Measurements from ENCODE around the gene UTP15. TPM values are rescaled to one million over a fixed set of nuclear protein-coding genes. Genes with fewer than 3 reads are reported as not detected.

The UTP15 gene
- total and polyA plus RNA-seq, 2 donors (not counting 3 experiments of a cell fraction or from before 2014, with no cell fraction given), result 11.7 to 25.2 TPM

GRCh38 chr5:73519531-73520283, 45.8 kb upstream of the UTP15 start:
- H3K27ac ChIP-seq (ENCODE audit: insufficient read depth, low read depth, low read length), result no peak overlapping the region
- H2AFZ ChIP-seq (ENCODE audit: low read depth, low read length), result peak overlapping the region; percentile 52
- peak; percentile 93 for FAIRE-seq
- dilution Hi-C loops (cut with MboI; ENCODE audit: extremely low pct_ligation_motif_present, low sequenced_read_pairs) (no loop called here), intact Hi-C loops (cut with micrococcal nuclease) (loop anchor here (1.0 to 5.0 kb wide), 3 partner anchors 17 to 273 kb away; partner anchors contain the start of genes ANKRA2 and UTP15)
- no peaks in the 10 kb centered on the region for H3K36me3 ChIP-seq (ENCODE audit: control insufficient read depth in 2 of 2, extremely low read depth in 1 of 2, insufficient read depth in 2 of 2, low read length in 2 of 2)
- BruUV-seq (replicated peaks), result no TSS peak
- peak; percentile 86 for DNase-seq (ENCODE audit: low read depth, low spot score)
- no peaks in the 10 kb centered on the region for H3K27me3 ChIP-seq (ENCODE audit: control insufficient read depth in 2 of 2, insufficient read depth in 2 of 2, low read length in 2 of 2)
- no peak overlapping the region for H3K4me3 ChIP-seq (replicated peaks in 1 of 3; ENCODE audit: insufficient read depth in 1 of 3, low read depth in 1 of 3, low read length in 3 of 3)
- no peaks in the 10 kb centered on the region for H3K79me2 ChIP-seq (ENCODE audit: control insufficient read depth, insufficient read depth, low read length)
- H3K9me1 ChIP-seq (replicated peaks; ENCODE audit: control insufficient read depth, extremely low read depth, insufficient read depth, low read length), result no peaks in the 10 kb centered on the region
- TF ChIP-seq CTCF (IDR thresholded peaks at IDR 0.05; ENCODE audit: extremely low read depth in 1 of 2, insufficient read depth in 1 of 2, low read depth in 1 of 2, low read length in 2 of 2) (peak; percentile 78 to 82), POLR2AphosphoS5 (IDR thresholded peaks at IDR 0.05; ENCODE audit: insufficient read depth, low read depth, low read length) (no peak)
- POLR2A ChIA-PET, result no interaction called here
- H3K4me1 ChIP-seq (ENCODE audit: control insufficient read depth, extremely low read depth, insufficient read depth, low read length), result no peaks in the 10 kb centered on the region
- H3K4me2 ChIP-seq (ENCODE audit: insufficient read depth, low read length), result peak overlapping the region; percentile 25
- no peaks in the 10 kb centered on the region for H3K9me3 ChIP-seq (replicated peaks; ENCODE audit: control insufficient read depth, insufficient read depth, low read length)
- no peak overlapping the region for H3K9ac ChIP-seq (replicated peaks; ENCODE audit: extremely low read depth, insufficient read depth, low read length)
- H4K20me1 ChIP-seq (replicated peaks; ENCODE audit: control insufficient read depth, extremely low read depth, insufficient read depth, low read length), result no peaks in the 10 kb centered on the region
- CTCF ChIA-PET, result interaction anchor here (0.6 to 10.5 kb wide), 18 partner anchors 9 to 702 kb away, joined by 3 to 109 read pairs (median 4); no protein-coding TSS in a partner anchor

GRCh38 chr5:73522989-73523388, 42.6 kb upstream of the UTP15 start:
- H2AFZ ChIP-seq (ENCODE audit: low read depth, low read length), result no peak overlapping the region

More at GRCh38 chr5:73522989-73523388, 42.6 kb upstream of the UTP15 start:
- no peaks in the 10 kb centered on the region for H3K9me1 ChIP-seq (replicated peaks; ENCODE audit: control insufficient read depth, extremely low read depth, insufficient read depth, low read length)
- no peaks in the 10 kb centered on the region for H3K36me3 ChIP-seq (ENCODE audit: control insufficient read depth in 2 of 2, extremely low read depth in 1 of 2, insufficient read depth in 2 of 2, low read length in 2 of 2)
- no peaks in the 10 kb centered on the region for H4K20me1 ChIP-seq (replicated peaks; ENCODE audit: control insufficient read depth, extremely low read depth, insufficient read depth, low read length)
- H3K4me2 ChIP-seq (ENCODE audit: insufficient read depth, low read length), result no peak overlapping the region
- no TSS peak for BruUV-seq (replicated peaks)
- dilution Hi-C loops (cut with MboI; ENCODE audit: extremely low pct_ligation_motif_present, low sequenced_read_pairs) (no loop called here), intact Hi-C loops (cut with micrococcal nuclease) (no loop called here)
- no peaks in the 10 kb centered on the region for H3K4me1 ChIP-seq (ENCODE audit: control insufficient read depth, extremely low read depth, insufficient read depth, low read length)
- H3K4me3 ChIP-seq (replicated peaks in 1 of 3; ENCODE audit: insufficient read depth in 1 of 3, low read depth in 1 of 3, low read length in 3 of 3), result no peak overlapping the region
- TF ChIP-seq FOS (IDR thresholded peaks at IDR 0.05; ENCODE audit: borderline replicate concordance, insufficient read depth, low read length), result no peak
- H3K79me2 ChIP-seq (ENCODE audit: control insufficient read depth, insufficient read depth, low read length), result no peaks in the 10 kb centered on the region
- no peak overlapping the region for H3K9ac ChIP-seq (replicated peaks; ENCODE audit: extremely low read depth, insufficient read depth, low read length)
- CTCF ChIA-PET, result interaction anchor here (10.5 kb wide), 1 partner anchor 14 kb away, joined by 109 read pairs; no protein-coding TSS in a partner anchor
- peaks cover 2 to 3% of the 10 kb centered on the region in 2 experiments for H3K27me3 ChIP-seq (ENCODE audit: control insufficient read depth in 2 of 2, insufficient read depth in 2 of 2, low read length in 2 of 2)
- no peaks in the 10 kb centered on the region for H3K9me3 ChIP-seq (replicated peaks; ENCODE audit: control insufficient read depth, insufficient read depth, low read length)
- DNase-seq (ENCODE audit: low read depth, low spot score), result no peak
- no peak for FAIRE-seq
- POLR2A ChIA-PET, result no interaction called here
- H3K27ac ChIP-seq (ENCODE audit: insufficient read depth, low read depth, low read length), result no peak overlapping the region

All from endothelial cell of umbilical vein (primary cell).